Measurements from ENCODE around the gene SYNPO2L. TPM values are rescaled to one million over a fixed set of nuclear protein-coding genes. Genes with fewer than 3 reads are reported as not detected.

The SYNPO2L gene
- total and polyA plus RNA-seq, 8 donors: 0.02 to 0.31 (median 0.04) TPM; not detected in 5

DNA sequence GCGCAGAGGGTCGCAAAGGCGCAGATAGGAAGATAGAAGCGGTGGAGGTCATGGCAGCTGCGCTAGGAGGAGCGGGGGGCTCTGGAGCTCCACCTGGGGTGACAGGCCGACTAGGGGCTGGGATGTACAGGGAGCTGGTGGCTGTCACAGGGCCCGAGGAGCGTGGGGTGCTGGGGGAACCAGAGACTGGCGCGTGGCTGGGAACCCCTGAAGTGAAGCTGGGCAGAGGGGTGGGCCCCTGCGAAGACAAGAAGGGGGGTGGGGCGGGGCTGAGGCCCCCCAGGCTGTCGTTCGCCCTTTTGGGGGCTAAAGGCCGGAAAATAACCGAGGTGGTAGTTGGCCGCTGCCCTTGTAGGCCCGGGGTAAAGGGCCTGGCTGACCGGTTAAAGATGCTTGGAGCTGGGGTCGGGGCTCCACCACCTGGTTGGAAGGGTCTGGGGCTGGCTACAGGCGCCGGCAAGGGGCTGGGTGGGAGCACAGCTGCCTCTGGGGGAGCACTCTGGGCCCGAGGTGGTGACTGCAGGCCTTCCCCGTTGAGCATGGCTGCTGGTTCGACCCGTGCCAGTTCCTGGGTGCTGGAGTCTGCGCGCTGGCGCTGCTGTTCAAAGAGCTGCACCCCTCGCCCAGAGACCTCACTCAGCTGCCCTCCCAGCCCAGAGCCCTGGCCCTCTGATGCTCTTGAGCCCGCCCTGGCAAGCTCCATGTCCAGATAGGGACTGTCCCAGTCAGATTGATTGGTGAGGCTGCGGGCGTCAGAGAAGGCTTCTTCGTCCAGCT is 7.8 kb downstream of the SYNPO2L start:
- FAIRE-seq (no peak), ATAC-seq (peak in 3 of 4 donors; percentile 12 to 32 (median 19)), DNase-seq (peak in 1 of 6 donors; percentile 67)
- H3K9me3 ChIP-seq: no peaks in the 10 kb centered on the region
- H3K4me3 ChIP-seq: peak overlapping the region; percentile 37 to 79 (median 49)
- TF ChIP-seq, protein P1, sequence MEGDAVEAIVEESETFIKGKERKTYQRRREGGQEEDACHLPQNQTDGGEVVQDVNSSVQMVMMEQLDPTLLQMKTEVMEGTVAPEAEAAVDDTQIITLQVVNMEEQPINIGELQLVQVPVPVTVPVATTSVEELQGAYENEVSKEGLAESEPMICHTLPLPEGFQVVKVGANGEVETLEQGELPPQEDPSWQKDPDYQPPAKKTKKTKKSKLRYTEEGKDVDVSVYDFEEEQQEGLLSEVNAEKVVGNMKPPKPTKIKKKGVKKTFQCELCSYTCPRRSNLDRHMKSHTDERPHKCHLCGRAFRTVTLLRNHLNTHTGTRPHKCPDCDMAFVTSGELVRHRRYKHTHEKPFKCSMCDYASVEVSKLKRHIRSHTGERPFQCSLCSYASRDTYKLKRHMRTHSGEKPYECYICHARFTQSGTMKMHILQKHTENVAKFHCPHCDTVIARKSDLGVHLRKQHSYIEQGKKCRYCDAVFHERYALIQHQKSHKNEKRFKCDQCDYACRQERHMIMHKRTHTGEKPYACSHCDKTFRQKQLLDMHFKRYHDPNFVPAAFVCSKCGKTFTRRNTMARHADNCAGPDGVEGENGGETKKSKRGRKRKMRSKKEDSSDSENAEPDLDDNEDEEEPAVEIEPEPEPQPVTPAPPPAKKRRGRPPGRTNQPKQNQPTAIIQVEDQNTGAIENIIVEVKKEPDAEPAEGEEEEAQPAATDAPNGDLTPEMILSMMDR (IDR thresholded peaks at IDR 0.05): no peak
- H3K4me1 ChIP-seq: no peaks in the 10 kb centered on the region
- no peaks in the 10 kb centered on the region for H3K27me3 ChIP-seq
- no peak overlapping the region for H3K27ac ChIP-seq
- 32 to 37% methylated on average over 31 to 35 of the region's 35 CpGs for WGBS, 2 donors
- intact Hi-C loops (cut with DNase I): loop anchor here in 1 of 3 donors (10.0 kb wide), 1 partner anchor 113 kb away; no protein-coding TSS in a partner anchor
- H3K36me3 ChIP-seq: no peaks in the 10 kb centered on the region

DNA sequence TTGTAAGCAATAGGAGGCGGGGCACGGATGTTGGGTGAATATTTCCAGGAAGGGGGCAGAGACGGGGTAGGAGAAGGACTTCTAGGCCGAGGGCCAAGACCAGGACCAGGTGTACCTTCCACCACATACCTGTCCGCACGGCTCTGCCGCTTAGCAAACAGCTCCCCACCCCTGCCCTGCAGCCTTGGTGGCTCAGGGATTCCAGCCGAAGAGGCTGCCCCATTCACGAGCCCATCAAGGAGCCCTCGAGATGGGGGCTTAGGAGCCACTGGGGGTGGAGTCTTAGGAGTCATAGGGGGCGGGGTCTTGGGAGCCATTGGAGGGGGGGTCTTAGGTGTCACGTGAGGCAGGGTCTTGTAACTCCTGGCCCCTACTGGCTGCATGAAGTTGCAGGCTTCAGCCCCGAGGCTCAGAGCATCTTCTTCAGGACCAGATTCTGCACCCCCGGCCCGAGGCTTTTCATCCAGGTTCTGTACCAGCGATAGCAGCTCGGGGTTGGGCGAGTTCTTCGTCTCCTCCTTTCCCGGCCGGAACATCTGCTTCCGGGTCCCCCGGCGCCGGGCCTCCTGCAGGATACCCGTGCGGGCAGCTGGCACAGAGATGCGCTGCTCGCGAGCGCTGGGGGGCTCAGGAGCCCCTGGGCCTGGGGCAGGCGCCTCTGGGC is 8.5 kb downstream of the SYNPO2L start:
- no peak for FAIRE-seq

DNA sequence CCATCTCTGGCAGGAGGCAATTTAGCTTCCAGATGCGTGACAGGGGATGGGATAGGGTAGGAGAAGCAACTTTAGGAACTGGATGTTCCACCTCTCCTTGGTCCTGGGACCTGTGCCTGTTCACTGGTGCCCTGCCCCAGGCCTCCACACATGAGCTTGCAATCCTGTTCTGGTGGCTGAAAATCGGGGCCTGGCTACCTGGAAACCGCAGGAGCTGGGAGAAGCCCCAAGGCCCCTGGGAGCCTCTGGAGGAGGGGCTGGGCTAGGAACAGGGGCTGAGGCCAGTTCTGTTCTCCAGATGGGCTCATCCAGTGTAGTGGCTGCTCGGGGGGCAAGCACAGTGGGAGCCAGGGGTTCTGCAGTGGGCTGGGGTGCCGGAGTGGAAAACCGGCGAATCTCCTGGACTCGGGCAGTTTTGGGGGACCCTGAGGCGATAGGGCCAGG is 9.2 kb downstream of the SYNPO2L start:
- no peaks in the 10 kb centered on the region for H3K4me1 ChIP-seq
- FAIRE-seq (no peak), DNase-seq (peak in 1 of 6 donors; percentile 64), ATAC-seq (no peak)
- TF ChIP-seq, protein P1 (IDR thresholded peaks at IDR 0.05): no peak
- no peaks in the 10 kb centered on the region for H3K9me3 ChIP-seq
- H3K36me3 ChIP-seq: no peaks in the 10 kb centered on the region
- no peaks in the 10 kb centered on the region for H3K27me3 ChIP-seq
- no peak overlapping the region for H3K27ac ChIP-seq
- WGBS, 2 donors: 93 to 96% methylated on average over 9 of the region's 9 CpGs
- H3K4me3 ChIP-seq: no peak overlapping the region
- intact Hi-C loops (cut with DNase I): loop anchor here in 1 of 3 donors (10.0 kb wide), 1 partner anchor 112 kb away; no protein-coding TSS in a partner anchor

More for the DNA sequence above, 8.5 kb downstream of the SYNPO2L start:
- Histone ChIP-seq H3K4me3 (peak overlapping the region; percentile 37 to 79 (median 49)), H3K27ac (no peak overlapping the region), H3K9me3 (no peaks in the 10 kb centered on the region), H3K4me1 (no peaks in the 10 kb centered on the region), H3K36me3 (no peaks in the 10 kb centered on the region), H3K27me3 (no peaks in the 10 kb centered on the region)
- 12 to 14% methylated on average over 31 to 32 of the region's 32 CpGs for WGBS, 2 donors
- ATAC-seq: peak; percentile 60 to 79 (median 76)
- intact Hi-C loops (cut with DNase I): loop anchor here in 1 of 3 donors (10.0 kb wide), 1 partner anchor 113 kb away; no protein-coding TSS in a partner anchor
- TF ChIP-seq, protein P1 (IDR thresholded peaks at IDR 0.05): no peak
- peak; percentile 48 to 81 (median 58) for DNase-seq

DNA sequence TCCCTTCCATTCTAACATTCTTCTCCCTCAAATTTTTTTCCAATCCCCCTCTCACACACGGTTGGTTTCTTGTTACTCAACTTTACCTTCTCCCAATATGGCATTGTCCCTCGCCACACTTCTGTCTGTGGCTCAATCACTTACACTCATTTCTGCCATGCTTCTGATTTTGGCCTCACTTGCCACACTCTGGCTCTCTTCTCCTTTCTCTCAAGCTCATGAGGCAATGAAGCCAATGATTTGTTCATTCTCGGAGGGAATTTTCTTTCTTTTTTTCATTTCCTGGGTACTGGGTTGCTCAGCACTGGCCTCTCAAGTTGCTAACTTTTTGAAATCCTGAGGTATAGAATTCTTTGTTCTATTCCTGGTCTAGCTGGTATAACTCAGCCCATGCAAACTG is 10.6 kb downstream of the SYNPO2L start:
- H3K27ac ChIP-seq: no peak overlapping the region
- TF ChIP-seq, protein P1 (IDR thresholded peaks at IDR 0.05): no peak
- H3K4me1 ChIP-seq: no peaks in the 10 kb centered on the region
- ATAC-seq (no peak), FAIRE-seq (no peak), DNase-seq (no peak)
- WGBS, 2 donors: 82 to 88% methylated on average over 3 of the region's 3 CpGs
- H3K4me3 ChIP-seq: no peak overlapping the region
- no peaks in the 10 kb centered on the region for H3K9me3 ChIP-seq
- no peaks in the 10 kb centered on the region for H3K27me3 ChIP-seq
- no peaks in the 10 kb centered on the region for H3K36me3 ChIP-seq
- intact Hi-C loops (cut with DNase I): loop anchor here in 1 of 3 donors (10.0 kb wide), 1 partner anchor 110 kb away; no protein-coding TSS in a partner anchor
